Hindlimb muscle (tissue), 1 donor: ENCODE measurements around the gene RRH. TPM values are rescaled to one million over a fixed set of nuclear protein-coding genes. Genes with fewer than 3 reads are reported as not detected.
"Not testable (repeated sequence)": the region's sequence is repeated elsewhere in the genome, so short reads cannot be mapped to it uniquely, and the experiment has no call there.

Experiments used
- DNase-seq: peaks from one replicate; pipeline ENCODE4 v3.0.0-alpha.2; 2013
- polyA plus RNA-seq: library from polyadenylated mRNA; unstranded; fragments of 120-200 nt; gene quantifications from one replicate; pipeline ENCODE4 v1.2.1, GENCODE V29; 2013; ENCODE audit not compliant: insufficient read length

RRH gene
- polyA plus RNA-seq = 0.53 TPM

DNA sequence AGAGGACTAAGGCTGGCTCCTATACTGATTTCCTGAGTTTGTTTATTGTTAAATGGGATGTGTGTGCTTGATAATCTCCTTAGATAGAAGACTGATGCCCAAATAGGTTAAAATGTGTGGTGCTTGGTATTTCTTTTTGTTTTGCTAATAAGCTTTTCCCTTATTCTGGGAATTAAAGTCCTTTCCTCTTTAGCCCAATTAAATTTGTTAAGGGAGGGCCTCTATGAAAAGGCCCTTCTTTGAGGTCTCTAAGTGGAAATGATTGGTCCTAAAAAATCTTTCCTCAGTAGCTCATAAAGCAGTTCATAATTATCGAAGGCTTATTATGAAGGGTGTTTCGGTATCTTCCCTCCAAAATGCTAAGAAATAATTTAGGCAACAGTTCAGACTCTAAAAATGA, at the start of gene RRH:
Gene RRH (plus strand): TSS at position 301 of the 400 bp plus-strand sequence. CDS start 56 bp downstream, at position 357.
- DNase-seq = no peak

DNA sequence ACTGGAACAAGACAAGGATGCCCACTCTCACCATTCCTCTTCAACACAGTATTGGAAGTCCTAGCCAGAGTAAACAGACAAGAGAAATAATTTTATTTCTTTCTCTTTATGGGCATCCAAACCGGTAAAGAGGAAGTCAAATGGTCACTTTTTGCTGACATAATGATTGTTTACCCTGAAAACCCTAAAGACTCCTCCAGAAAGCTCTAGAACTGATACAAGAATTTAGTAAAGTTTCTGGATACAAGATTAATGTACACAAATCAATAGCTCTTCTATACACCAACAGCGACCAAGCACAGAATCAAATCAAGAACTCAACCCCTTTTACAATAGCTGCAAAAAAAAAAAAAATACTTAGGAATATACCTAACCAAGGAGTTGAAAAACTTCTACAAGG, 45.7 kb upstream of the RRH start:
- DNase-seq = not testable (repeated sequence)

- DNase-seq = no peak
These were observed 40.9 kb upstream of the RRH start for GRCh38 chr4:109786846-109787245.

- no peak for DNase-seq
These were observed 40.0 kb upstream of the RRH start for GRCh38 chr4:109787807-109788206.

DNA sequence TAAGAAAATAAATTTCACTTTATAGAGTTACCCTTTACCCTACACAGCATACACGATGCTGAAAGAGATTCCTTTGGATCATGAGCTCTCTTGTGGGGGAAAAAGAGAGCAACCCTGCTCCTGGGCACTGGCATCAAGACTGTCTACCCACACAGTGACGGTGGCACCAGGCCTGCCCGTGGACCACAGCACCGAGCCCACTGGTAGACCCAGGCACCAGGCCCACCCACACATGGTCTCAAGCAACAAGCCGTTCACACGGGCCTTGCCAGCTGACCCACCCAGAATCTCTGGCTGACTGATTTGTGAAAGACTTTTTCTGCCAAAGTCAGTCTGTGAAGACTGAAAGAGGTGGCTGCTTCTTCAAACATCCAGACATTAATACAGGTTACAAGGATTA, 32.7 kb upstream of the RRH start:
- DNase-seq = no peak

GRCh38 chr4:109798866-109799265, 28.9 kb upstream of the RRH start:
- no peak for DNase-seq

GRCh38 chr4:109801099-109801789, 26.5 kb upstream of the RRH start:
- DNase-seq = no peak

DNA sequence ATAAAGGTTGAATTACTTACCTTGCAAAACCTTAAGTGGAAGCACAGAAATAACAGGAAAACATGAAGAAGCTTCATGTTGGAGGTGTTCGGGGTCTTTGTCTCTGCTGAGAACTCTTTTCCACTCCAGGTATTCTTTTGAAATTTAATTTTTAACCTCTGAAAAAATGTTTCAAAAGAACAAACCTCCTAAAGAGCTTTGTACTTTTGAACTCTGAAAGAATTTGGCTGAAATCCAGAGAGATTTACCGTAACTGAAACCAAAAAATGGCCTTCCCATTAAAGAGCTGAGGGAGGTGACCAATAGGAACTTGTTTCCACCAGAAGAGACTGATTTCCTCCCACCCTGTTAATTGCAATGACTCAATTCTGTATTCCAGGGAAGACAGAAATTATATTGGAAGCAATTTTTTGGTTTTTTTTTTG, 25.9 kb upstream of the RRH start, which contains the start of gene CFI:
Gene CFI (minus strand): TSS at position 105 of the 425 bp plus-strand sequence. CDS start 28 bp downstream, at position 77.
- no peak for DNase-seq

DNA sequence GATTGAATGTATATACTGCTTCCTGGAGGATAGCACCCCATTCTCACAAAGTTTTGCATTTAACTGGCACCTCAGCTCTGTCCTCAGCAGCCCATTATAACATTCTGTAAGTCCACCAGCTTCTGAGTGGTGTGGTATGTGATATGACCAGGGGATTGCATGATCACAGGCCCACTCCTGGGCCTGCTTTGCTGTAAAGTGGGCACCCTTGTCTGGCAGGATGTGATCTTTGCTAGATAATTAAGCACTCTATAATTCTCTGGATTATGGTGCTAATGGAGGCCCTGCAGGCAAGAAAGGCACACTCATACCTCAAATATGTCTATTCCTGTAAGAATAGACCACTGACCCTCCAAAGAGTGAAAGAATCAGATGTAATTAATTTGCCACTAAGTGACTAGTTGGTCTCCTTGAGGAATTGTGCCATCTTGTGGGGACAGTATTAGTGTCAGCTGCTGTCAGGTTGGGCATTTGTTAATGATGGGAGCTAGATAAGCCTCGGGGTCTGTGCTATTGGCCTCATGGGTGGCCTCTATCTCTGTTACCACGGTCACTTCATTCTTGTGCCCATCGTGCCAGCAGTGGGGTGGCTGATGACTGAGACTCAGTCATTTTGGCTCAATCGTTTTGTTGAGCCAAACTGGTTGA, 23.7 kb upstream of the RRH start:
- DNase-seq = no peak

DNA sequence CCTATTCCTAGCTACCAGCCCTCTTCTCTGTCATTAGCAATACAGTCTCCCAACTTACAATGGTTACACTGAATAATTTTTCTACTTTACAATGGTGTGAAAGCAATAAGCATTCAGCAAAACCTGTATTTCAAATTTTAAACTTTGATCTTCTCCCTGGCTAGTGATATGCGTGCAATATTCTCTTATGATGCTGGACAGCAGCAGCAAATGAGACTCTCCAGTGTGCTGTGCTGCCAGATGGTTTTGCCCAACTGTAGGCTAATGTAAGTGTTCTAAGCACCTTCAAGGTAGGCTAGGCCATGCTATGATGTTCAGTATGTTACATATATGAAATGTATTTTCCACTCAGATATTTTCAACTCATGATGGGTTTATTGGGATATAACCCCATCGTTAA, 18.1 kb upstream of the RRH start:
- DNase-seq = no peak

DNA sequence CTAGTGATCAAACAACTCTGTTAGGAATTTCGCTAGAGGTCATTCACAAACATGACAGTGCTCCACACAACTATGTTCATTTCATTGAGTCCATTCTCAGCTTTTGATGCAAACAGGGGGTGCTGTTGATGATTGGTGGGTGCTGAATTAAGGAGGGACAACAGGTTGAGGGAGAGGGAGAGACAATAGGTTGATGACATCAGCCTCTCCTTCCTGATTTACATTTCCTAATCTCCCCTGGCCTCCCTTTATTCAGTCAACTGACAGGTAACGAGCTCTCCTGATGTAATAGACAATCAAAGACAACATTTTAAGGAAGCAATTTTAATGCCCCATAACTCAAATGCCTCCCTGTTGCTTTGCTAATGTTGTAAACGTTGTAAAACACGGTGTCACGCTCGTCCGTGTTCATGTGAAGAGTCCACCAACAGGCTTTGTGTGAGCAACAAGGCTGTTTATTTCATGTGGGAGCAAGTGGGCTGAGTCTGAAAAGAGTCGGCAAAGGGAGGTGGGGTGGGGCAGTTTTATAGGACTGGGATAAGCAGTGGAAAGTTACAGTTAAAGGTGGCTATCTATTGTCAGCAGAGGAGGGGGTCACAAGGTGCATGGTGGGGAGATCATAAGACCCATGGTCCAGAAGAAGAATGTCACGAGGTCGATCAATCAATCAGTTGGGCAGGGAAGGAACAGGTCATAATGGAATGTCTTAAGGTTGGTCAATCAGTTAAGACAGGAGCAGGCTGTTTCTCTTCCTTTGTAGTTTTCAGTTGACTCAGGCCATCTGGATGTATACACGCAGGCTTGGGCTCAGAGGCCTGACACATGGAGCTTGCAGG, 17.0 kb upstream of the RRH start:
- no peak for DNase-seq

GRCh38 chr4:109811707-109812106, 16.1 kb upstream of the RRH start:
- DNase-seq = no peak

- peak; percentile 94 for DNase-seq
These were observed 12.4 kb upstream of the RRH start, which contains the start of gene GAR1 for GRCh38 chr4:109815151-109816081. Gene GAR1, plus strand, starts transcription at chr4:109815762. Its CDS starts 403 bp downstream, at chr4:109816165.

GRCh38 chr4:109816082-109816442, 11.7 kb upstream of the RRH start:
- DNase-seq = no peak

DNA sequence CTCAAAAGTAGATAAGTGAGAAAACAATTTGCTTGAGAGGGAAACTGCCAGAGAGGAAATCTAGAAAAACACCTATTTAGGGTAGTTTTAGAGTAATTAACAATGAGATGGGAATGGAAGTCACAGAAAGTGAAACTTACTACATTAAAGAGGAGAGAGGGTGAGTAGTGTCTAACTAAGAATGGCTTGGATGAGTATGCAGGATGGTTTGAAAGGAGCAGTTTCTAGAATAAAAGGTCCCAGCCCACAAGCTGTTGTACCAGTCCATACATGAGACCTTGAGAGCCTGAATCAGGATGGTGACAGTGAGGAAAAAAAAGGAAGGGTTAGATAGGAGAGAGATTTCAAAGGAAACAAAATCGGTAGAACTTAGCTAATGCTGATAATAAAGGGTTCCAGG, 10.9 kb upstream of the RRH start:
- no peak for DNase-seq

- DNase-seq = no peak
These were observed 9.5 kb upstream of the RRH start for GRCh38 chr4:109818268-109818667.

DNA sequence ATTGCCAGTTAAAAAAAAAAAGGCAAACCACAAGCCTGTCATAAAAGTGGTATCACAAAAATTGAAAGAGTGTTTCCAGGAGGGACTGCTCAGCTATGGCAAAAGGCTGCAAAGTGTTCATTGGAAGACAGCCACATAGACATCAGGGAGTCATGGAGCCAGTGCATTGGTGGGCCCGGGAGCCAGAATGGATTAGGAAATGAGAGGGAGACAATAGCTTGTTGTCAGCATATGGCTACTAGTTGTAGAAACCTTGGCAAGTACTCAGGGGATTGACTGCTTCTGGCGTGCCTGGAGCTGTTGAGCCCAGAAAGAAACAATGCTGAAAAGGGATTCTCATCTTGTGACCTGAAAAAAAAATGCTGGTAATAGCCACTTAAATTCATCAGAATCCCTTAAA, 7.2 kb upstream of the RRH start:
- DNase-seq = no peak

GRCh38 chr4:109821185-109821584, 6.6 kb upstream of the RRH start:
- no peak for DNase-seq

- DNase-seq = no peak
These were observed 1.1 kb upstream of the RRH start for GRCh38 chr4:109826719-109827118.

DNA sequence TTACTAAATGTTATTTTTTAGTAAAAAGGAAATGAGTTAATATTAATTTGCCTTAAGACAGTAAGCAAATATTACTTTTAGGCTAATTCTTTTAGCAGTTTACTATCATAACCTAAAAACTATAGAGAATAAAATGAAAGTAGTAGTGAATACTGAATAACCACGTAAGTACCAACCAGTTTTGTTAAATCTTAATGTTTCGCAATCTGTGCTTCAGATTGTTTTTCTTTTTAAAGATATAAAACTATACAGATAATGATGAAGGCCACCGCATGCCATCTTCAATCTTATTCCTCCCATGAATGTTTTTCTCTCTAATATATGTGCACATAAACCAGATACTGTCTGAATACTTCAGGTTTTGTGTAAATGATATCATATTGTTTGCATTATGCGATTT, 6.0 kb downstream of the RRH start:
- DNase-seq = no peak

- no peak for DNase-seq
These were observed 9.2 kb downstream of the RRH start for GRCh38 chr4:109836985-109837384.
